Muscle of arm (tissue), 12 donors: Measurements from ENCODE around the gene HIVEP3. TPM values are rescaled to one million over a fixed set of nuclear protein-coding genes. Genes with fewer than 3 reads are reported as not detected.

ENCODE experiments used
- DNase-seq: peaks from one replicate; pipeline ENCODE4 v3.0.0-alpha.2; 2013
- polyA plus RNA-seq, 12 donors: library from polyadenylated mRNA; unstranded; fragments of 120-200 nt; gene quantifications; one replicate each; pipeline ENCODE4 v1.2.1, GENCODE V29; 2013; ENCODE audit not compliant: insufficient read length in 12 of 12

HIVEP3 gene
- polyA plus RNA-seq, 12 donors, result 1.9 to 3.7 (median 2.3) TPM; not detected in 1

DNA sequence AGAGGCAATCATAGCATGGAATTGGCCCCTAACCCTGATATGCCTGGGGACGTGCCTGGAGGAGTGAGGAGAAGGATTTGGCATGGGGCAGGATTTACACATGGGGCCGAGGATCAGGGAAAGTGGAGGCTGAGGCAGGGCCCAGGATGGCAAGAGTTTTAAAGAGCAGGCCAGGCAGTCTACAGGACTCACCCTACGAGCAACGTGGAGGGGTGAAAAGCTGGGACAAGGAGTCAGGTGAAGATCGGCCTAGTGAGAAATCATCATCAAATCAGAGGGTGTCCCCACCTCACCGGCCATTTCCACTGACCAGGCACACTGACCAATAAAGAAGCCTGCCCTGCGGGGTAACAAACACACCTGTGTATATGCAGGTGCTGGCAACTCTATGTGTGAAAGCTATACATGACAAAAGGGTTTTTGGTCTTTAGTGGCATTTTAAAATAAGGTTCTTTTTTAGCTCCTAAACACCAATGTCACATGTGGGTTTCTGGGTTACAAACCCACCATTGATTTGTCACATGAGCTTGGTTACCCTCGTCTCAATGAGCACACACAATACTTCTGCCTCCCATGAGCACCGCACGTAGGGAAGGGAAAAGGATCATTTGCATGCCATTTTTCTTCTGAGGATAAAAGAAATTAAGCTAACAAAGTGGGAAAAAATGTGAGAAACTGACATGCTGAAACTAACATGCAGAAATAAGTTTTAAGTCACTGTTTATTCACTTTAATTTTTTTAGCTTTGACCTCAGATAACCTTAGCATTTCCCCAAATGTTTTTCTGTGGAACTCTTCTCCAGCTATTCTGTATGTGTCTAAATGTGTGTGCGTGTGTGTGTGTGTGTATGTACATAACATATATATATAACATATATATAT lies 266.1 kb downstream of the HIVEP3 start:
- no peak for DNase-seq

DNA sequence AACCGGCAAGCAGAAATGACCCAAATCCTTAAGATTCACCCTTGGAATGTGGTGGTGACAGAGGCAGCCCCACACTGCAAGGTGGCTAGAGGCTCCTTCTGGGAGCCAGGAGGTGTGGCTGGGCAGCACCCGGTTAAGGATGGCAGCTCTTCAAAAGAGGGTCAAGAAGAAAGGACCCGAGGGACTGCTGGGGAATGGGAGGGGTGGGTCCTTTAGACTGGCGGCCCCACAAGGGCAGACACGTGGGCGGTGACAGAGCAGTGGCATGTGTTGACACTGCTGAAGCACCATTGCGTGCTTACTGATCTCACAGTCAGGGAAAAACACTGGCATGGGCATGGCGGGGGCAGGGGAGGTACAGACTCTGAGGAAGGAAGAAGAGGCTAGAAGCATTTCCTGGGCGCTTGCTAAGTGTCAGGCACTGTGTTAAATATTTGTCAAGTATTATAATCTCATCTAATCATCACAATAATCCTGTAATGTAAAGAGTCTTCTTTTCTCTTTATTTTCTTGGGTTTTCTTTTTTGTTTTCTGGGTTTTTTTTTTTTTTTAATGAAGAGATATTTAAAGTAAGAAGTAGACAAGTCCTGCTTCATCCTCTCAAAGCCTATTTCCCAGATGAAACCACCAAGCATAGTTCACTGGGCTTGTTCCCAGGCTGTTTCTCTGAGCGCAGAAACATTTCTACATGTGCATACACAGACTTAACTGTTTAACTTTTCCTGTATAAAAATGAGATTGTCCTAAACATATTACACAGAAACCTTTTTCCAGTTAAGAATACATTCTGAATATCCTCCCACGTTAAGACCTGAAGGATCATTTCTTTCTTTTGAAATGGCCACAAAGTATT lies 268.5 kb downstream of the HIVEP3 start:
- no peak for DNase-seq

DNA sequence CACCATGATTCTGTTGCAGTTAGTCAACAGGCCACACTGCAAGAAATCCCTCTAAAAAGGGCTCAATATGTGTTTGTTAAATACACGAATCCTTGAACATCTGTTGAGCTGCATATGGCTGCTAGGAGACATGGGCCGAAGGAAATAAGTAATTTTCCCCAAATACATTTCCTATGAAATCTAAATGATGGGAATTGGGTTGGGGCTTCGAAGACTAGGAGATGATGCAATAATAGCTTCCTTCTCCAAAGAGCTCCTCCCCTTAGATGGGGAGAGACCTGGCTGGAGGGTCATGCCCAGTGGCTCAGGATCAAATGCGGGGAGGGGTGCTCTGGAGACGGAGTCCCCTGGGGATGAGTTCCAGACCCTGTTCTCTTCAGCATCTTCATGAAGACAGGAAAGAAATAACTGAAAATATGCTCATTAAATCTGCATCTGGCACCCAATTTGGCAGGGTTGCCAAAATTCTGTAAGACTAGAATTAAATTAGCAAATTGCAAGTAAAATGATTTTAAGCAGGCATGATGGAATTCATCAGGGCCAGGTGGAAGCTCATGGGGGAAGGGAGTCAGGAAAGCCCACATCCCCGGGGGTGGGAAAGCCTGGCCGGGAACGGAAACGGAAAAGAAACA lies 269.2 kb downstream of the HIVEP3 start:
- no peak for DNase-seq

DNA sequence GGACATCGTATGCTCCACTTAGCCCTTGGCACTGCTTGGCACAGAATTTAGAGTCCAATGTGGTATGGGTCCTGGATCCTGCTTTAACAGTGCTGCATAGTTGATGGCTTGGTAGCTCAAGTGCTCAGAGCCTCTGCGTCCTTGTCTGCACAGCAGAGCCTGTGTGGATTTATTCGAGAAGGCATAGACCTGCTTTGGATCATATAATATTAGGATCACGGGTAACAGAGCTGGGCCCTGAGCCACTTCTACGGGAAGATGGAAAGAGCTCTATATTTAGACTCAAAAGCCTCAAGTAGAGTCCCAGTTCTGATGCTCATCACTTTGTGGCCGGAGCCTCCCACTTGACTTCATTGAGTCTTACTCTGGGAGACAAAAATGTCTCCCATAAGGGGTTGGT lies 269.9 kb downstream of the HIVEP3 start:
- no peak for DNase-seq

DNA sequence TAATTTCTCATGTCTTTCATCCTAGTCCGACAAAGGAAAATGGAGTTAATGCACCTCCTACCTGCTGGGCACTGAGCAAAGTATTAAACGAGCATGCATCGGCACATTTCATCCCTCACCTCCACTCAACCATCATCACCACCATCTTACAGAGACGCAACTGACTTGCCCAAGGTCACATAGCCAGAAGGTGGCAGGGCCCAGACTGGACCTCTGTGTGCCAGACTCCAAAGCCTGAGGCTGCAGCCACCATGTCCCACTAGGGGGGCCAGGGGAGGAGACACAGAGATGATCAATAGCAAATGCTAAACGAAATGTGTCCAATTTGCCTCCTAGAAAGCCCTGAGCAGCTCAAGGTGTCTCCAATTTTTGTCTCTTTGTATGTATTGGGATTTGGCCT lies 270.5 kb downstream of the HIVEP3 start:
- DNase-seq, result no peak

DNA sequence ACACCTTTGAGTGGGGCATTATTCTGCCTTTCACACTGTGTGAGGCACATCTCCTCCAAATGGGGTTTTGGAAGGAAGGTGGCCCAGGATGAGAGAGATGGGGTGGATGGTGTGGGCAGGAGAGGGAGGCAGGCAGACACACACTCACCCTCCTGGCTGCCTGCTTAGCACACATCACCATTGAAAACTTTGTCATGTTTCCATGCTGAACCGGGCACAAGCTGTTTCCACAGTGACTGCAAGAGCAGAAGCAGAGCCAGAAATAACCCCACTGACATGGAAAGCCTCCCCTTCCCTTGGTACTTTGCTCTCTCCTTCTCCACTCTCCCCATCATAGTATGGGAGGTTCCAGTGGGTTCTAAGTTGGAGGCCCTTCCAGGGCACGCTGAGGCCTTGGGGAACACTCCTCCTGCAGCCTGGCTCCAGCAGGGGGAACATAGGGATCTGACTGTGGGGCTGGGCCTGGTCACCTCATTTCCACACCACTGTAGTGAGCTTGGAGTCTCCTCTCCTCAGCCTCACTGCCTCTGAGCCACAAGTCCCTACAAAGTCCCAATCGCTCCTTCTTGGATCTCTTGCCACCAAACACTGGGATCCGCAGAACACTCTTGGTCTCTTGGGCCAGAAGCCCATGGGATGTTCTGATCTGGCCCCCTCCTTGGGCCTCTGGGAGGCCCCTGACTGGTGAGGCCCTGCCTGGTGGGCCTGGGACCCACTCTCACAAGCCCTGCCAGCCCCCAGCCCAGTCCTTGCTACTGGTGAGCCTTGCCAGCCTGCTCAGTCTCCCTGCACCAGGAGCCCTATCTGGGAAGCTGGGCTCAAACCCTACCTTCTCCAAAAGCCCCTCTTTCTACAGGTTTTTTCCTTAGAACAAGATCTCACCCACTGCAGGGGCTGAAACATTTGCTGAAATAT lies 271.2 kb downstream of the HIVEP3 start:
- no peak for DNase-seq

DNA sequence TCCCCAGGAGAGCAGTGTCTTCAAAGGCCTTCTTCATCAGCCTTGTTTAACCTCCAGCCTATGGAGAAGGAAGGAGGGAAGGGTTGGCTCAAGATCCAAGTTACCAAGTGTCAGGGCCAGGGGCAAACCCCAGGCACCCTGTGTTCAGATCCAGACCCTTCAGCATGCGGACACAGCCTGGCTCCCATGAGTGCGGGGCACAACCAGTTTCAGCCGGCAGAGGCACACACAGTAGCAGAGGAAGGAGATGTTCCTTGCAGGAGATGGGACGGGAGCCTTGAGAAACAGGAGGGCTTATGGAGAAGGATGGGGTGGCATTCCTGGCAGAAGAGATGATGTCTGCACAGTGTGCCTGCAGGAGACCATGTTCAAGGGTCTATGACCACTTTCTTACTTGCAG lies 272.5 kb downstream of the HIVEP3 start:
- DNase-seq, result no peak

DNA sequence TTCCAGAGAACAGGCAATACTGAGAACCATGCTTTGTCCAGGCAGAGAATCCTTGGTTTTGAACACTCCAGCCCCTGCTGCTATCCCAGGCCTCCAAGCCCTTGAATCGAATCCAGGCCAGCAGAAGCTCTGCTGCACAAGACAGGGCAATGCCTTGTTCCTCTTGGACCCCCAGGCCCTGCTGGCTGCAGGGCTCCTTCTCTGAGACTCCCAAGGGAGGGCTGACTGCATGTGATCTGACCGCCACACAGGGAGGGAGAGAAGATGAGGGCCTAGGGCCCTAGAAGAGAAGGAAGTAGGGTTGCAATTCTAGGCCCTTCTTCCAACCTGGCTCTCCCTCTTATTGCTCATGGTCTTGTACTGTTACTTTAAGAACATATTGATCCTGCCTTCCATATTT lies 273.7 kb downstream of the HIVEP3 start:
- no peak for DNase-seq

DNA sequence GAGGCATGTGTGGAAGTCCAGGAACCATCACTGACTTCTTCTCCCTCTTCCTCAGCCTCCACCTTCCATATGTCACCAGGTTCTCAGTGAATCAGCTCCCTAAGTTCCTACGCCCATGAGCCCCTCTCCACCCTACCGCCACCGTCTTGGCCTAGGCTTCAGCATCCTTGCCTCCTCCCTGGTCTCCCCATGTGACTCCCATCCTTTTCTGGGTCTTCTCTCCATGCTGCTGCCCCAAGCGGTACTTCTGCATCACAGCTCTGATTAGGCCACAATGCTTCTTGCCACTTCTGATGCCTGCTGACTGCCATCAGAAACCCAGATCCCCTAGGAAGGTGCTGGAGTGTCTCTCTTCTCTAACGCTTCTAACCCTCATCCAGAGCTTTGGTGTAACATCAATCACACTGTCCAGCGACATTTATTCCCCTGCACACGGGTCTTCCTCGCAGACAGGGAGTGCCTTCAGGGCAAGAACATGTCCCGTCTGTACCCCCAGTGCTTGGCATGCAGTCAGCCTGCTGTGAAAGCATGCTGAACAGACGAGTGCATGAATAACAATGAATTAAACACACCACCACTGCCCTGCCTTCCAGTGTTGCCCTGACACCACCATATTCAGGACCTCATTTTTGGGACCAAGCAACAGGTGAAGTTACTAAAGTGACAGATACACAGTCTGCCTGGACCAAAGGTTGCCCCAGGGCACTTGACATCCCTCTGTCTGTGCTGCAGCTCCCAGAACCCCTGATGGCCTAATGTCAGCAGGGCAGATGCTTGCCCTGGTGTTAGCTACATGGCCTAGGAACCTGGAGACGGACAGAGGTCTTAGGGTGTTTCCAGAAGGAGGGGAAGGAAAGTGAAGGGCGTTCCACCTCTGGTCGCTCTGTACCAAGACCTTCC lies 275.6 kb downstream of the HIVEP3 start:
- no peak for DNase-seq

DNA sequence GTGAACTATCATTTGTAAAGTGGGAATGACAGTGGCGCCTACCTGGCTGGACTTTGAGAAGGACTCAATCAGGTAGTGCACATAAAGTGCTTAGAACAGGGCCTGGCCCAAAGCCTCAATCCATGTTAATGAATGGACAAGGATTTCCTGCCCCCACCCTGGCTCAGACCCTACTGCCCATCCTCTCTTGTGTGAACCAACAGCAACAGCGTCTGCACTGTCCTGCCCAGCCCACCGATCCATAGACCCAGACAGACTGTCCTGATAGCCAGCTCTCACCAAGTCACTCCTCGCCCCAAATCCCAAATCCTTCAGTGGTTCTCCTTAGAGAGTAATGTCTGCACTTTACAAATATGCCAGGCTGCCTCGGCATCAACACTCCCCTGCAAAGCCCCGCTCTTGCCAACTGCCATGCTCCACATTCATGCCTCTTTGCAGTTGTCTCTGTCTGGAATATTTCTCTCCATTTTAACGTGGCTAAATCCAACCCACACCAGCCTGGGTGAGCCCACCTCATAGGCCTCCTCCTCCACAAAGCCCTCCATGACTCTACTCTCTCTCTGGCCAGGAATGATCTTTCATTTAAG lies 276.7 kb downstream of the HIVEP3 start:
- no peak for DNase-seq

DNA sequence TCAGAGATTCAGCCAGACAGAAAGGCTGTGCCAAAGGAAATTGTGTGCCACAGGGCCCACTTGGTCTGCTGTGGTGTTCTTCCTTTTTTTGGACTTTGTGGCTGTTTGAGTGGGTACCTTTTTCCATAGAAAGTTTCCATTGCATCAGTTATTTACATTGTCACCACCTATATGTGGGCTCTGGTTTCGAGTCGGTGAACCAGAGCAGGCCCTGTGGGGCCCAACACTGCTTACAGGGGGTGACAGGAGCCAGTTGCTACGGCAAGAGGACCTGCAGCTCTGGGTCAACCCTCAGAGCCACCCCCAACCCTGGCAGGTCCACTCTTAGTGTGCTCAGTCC lies 277.3 kb downstream of the HIVEP3 start:
- no peak for DNase-seq

DNA sequence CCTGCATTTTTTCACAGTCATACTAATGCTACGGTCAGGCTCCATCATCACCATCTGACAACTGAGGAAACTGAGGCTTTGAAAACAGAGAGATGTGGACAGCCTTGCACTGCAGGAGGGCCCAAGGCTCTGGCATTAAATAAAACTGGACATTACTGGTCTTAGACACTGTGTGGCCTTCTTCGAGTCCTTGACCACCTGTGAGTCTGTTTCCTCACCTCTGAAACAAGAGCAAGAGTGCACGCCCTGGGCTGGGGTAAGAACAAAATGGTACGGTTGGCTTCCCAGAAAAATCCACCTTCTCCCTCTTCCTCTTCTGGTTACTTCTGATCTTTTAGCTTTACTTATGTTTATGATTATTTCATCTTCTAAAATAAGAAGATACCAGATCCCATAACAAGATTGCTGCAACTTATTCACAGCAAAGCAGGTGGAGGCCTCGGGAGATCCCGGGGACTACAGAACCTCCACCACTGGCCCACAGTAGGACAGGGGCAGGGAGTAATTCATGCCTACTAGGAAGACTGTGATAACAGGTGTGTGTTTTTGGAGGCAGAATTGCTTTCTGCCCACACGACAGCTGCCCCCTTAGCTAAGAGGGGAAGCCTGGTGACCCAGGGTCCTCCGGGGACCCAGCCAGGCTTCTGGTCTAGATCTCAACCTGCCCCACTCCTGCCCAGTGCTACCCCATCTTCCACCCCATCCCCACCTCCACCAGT lies 277.8 kb downstream of the HIVEP3 start:
- no peak for DNase-seq

DNA sequence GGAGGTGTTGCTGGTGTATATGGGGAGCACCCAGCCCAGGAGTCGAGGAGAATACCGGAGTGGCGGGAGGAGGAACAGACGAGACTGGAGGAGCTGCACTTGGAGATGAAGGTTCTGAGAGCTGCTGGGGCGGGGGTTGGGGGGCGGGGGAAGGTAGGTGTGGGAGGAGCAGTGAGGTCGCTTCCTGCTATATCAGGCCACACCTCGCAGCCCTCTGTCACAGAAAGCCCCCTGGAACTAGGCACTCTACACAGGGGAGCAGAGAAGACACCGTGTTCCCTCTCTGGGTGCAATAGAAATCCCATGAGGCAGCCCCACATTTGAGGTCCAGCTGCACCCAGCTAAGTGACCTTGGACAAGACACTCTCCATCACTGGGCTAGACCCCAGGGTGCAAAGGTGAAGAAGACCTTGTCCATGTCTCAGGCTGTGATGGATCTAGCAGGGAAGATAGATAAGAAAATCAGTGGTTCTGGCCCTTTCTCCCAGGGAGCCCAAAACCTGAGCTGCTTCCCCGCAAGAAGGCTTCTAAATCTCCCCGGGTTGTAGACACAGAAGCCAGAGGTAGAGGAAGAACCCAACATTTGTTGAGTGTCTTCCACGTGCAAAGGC lies 278.5 kb downstream of the HIVEP3 start:
- no peak for DNase-seq

DNA sequence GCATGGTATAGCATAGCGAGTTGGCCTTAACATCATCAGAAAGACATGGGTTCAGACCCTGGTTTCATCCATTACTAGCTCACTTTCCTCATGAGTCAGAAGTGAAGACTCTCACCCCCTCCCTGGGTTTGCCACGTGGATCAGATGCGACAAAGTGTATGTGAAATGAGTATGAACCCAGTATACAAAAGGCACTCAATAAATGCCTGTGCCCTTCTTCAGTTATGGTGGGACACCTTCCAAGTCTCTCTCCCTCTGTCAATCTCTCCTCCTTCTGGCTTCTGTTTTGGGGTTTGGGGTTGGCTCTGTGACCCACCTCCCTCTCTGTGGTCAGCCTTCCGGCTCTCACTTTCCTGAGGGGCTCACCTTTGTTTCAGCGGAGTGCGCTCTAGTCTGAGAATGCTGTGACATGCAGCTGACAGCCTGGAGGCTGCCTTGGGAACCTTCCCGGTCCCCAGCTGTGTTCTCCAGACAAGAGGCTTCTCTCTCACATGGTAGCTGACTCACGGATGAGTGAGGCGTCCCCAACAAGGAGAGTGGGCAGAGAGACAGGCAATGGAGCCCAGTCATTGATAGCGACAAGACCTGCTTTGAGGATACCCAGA lies 279.3 kb downstream of the HIVEP3 start:
- no peak for DNase-seq

DNA sequence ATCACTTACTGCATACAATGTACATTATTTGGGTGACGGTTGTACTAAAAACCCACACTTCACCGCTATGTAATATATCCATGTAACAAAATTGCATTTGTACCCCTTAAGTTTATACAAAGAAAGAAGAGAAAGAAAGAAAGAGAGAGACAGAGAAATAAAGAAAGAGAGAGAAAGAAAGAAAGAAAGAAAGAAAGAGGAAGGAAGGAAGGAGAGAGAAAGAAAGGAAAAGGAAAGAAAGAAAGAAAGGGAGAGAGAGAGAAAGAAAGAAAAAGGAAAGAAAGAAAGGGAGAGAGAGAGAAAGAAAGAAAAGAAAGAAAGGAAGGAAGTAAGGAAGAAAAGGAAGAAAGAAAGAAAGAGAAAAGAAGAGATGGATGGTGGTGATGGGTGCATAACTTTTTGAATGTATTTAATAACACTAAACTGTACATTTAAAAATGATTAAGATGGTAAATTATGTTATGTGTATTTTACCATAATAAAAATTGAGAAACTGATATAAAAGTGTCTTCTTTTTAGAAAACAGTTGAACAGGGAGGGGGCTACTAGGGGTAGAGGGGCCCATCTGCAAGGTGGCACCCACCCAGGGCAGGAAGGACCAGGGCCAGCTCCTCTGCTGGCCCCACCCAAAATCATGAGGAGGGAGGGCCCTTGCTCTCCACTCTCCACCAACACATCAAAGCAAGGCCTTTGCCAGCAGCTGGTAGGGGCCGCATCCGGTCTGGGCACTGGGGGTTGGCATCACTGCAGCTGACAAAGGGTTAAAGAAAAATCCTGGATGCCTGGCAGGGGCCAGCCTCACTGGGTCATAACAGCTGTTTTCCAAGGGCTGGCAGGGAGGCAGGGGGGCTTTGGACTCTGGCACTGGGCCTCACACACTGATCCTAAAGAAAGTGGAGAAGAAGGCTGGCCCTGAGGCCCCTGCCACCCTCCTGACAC lies 280.4 kb downstream of the HIVEP3 start:
- DNase-seq, result no peak

DNA sequence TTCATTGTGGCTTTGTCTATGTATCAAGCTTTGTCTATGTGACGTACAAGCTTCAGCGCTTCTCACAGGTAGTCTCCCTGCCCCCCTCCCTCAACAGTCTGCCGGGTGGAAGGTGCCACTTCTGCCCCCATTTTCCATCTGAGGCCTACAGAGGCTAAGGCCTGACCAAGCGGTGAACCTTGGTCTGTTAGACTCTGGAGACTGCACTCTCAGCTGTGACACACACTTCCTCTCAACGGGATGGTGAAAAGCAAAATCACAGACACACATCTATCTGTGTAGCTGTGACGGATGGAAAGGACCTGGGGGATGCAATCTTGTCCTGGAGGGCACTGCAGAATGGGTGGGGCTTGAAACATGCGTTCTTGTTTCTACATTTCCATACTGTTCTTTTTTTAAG lies 281.4 kb downstream of the HIVEP3 start:
- no peak for DNase-seq

DNA sequence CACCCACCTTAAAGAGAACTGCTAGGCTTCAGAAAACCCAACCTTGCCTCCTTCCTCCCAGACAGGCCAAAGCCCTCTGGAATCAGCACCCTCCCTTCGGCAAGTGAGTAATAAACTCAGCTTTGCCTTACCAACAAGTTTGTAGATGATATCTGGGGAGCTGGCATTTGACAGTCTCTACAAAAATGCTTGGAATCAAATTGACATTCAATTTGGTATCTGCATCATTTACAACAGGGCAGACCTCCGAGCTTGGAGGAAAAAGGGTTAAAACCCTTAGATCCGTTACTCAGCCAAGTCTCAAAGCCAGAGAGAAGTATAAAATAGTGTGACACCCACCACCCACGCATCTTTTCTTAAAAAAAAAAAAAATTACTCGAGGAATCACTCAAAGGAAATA lies 285.0 kb downstream of the HIVEP3 start:
- DNase-seq, result no peak
